Endodermal cell (in vitro differentiated cells): ENCODE results near the gene ESR1. TPM values are rescaled to one million over a fixed set of nuclear protein-coding genes. Genes with fewer than 3 reads are reported as not detected.

ENCODE experiments used
- DNase-seq: peaks from one replicate; pipeline ENCODE4 v3.0.0-alpha.2; 2017
- H3K27ac ChIP-seq: 2 replicates; pipeline ENCODE4 v1.5.1; 2013; ENCODE audit warnings: mild to moderate bottlenecking, low read depth, low read length, moderate library complexity
- H3K27me3 ChIP-seq: 2 replicates; pipeline ENCODE4 v1.6.1; 2013; ENCODE audit warnings: mild to moderate bottlenecking, low read length, moderate library complexity; ENCODE audit not compliant: insufficient read depth, control insufficient read depth, poor library complexity, severe bottlenecking
- H3K36me3 ChIP-seq: 2 replicates; pipeline ENCODE4 v1.7.0; 2013; ENCODE audit warnings: mild to moderate bottlenecking, low read length, moderate library complexity; ENCODE audit not compliant: control insufficient read depth, insufficient read depth
- H3K4me1 ChIP-seq: one replicate; pipeline ENCODE4 v1.7.0; 2013; ENCODE audit warnings: low read length; ENCODE audit not compliant: control insufficient read depth, insufficient read depth
- H3K4me3 ChIP-seq: 2 replicates; pipeline ENCODE4 v1.5.1; 2013; ENCODE audit warnings: mild to moderate bottlenecking, low read length, moderate library complexity
- H3K9ac ChIP-seq: 2 replicates; pipeline ENCODE4 v1.6.1; 2013; ENCODE audit warnings: mild to moderate bottlenecking, low read length, moderate library complexity; ENCODE audit not compliant: poor library complexity, severe bottlenecking; ENCODE audit errors: extremely low read depth
- H3K9me3 ChIP-seq: 2 replicates; pipeline ENCODE4 v1.6.1; 2013; ENCODE audit warnings: mild to moderate bottlenecking, low read length, moderate library complexity; ENCODE audit not compliant: control insufficient read depth
- H3K27ac Mint-ChIP-seq: 2 replicates; pipeline ENCODE4 v1.8.0; 2020; ENCODE audit warnings: mixed read lengths
- H3K27me3 Mint-ChIP-seq: 2 replicates; pipeline ENCODE4 v1.8.0; 2021; ENCODE audit warnings: mild to moderate bottlenecking, mixed read lengths; ENCODE audit not compliant: insufficient read depth
- H3K36me3 Mint-ChIP-seq: 2 replicates; pipeline ENCODE4 v1.8.0; 2020; ENCODE audit warnings: low read depth, mixed read lengths
- H3K4me1 Mint-ChIP-seq: 2 replicates; pipeline ENCODE4 v1.8.0; 2020; ENCODE audit warnings: mixed read lengths
- H3K4me3 Mint-ChIP-seq: 2 replicates; pipeline ENCODE4 v1.8.0; 2020; ENCODE audit warnings: mild to moderate bottlenecking, moderate library complexity, mixed read lengths
- H3K9me3 Mint-ChIP-seq: 2 replicates; pipeline ENCODE4 v1.8.0; 2020; ENCODE audit warnings: mild to moderate bottlenecking, mixed read lengths
- CTCF ChIP-seq: fragments of 200-600 bp; sonication (generic); conservative IDR thresholded peaks from 2 replicates; pipeline ENCODE4 v1.5.0; 2021; ENCODE audit warnings: antibody characterized with exemption, mild to moderate bottlenecking
- WGBS, 2 experiments: methylation state at CpG; one replicate each; pipeline versions ENCODE4 v1.1.5 to v1.1.7; 2013; ENCODE audit warnings: missing lambda C conversion rate in 2 of 2, mixed read lengths in 1 of 2; ENCODE audit not compliant: insufficient coverage in 1 of 2, insufficient read length in 1 of 2; 5-methylcytosine and 5-hydroxymethylcytosine counted together
- total RNA-seq, 2 donors: library from RNA; stranded (reverse); fragmentation: NEBNext Ultra II Directional in 1 of 2; extraction: Animal tissue kit (Norgen Biotek cat#: 25700) in 1 of 2; gene quantifications; 2 replicates in 1 of 2; 3 replicates in 1 of 2; pipeline ENCODE4 v1.2.1, GENCODE V29; 2021

Gene ESR1
- total RNA-seq, 2 donors from 2014 or later, result not detected

- WGBS, 2 experiments, result no CpG with 5 or more reads among the region's 2 CpGs
- no peak overlapping the region for H3K4me3 Mint-ChIP-seq
- no peak for TF ChIP-seq CTCF
- no peaks in the 10 kb centered on the region for H3K9me3 ChIP-seq
- H3K4me3 ChIP-seq, result no peak overlapping the region
- no peak overlapping the region for H3K27ac Mint-ChIP-seq
- no peaks in the 10 kb centered on the region for H3K4me1 Mint-ChIP-seq
- no peaks in the 10 kb centered on the region for H3K27me3 Mint-ChIP-seq
- H3K9me3 Mint-ChIP-seq, result no peaks in the 10 kb centered on the region
- H3K36me3 Mint-ChIP-seq, result no peaks in the 10 kb centered on the region
- no peaks in the 10 kb centered on the region for H3K4me1 ChIP-seq
- no peaks in the 10 kb centered on the region for H3K27me3 ChIP-seq
- no peak for DNase-seq
- no peak overlapping the region for H3K9ac ChIP-seq
- H3K27ac ChIP-seq, result no peak overlapping the region
- H3K36me3 ChIP-seq, result no peaks in the 10 kb centered on the region
These were observed 24.9 kb upstream of the ESR1 start for GRCh38 chr6:151782560-151782959.

- no peak overlapping the region for H3K4me3 Mint-ChIP-seq
- H3K36me3 Mint-ChIP-seq, result no peaks in the 10 kb centered on the region
- no peaks in the 10 kb centered on the region for H3K36me3 ChIP-seq
These were observed 23.8 kb upstream of the ESR1 start for GRCh38 chr6:151783692-151784091.

GRCh38 chr6:151784441-151785214, 22.9 kb upstream of the ESR1 start:
- no peak for TF ChIP-seq CTCF
- Histone ChIP-seq H3K9ac (no peak overlapping the region), H3K4me1 (no peaks in the 10 kb centered on the region), H3K36me3 (no peaks in the 10 kb centered on the region), H3K27me3 (no peaks in the 10 kb centered on the region), H3K27ac (no peak overlapping the region), H3K9me3 (no peaks in the 10 kb centered on the region), H3K4me3 (no peak overlapping the region)
- Mint-ChIP-seq H3K27me3 (no peaks in the 10 kb centered on the region), H3K27ac (no peak overlapping the region), H3K4me3 (no peak overlapping the region), H3K36me3 (no peaks in the 10 kb centered on the region), H3K4me1 (no peaks in the 10 kb centered on the region), H3K9me3 (no peaks in the 10 kb centered on the region)
- DNase-seq, result no peak

More at GRCh38 chr6:151783692-151784091, 23.8 kb upstream of the ESR1 start:
- H3K27ac Mint-ChIP-seq, result no peak overlapping the region
- H3K9me3 Mint-ChIP-seq, result no peaks in the 10 kb centered on the region
- 86 to 90% methylated on average over 2 of the region's 2 CpGs for WGBS, 2 experiments
- no peak overlapping the region for H3K9ac ChIP-seq
- no peaks in the 10 kb centered on the region for H3K9me3 ChIP-seq
- H3K27ac ChIP-seq, result no peak overlapping the region
- H3K27me3 Mint-ChIP-seq, result no peaks in the 10 kb centered on the region
- no peaks in the 10 kb centered on the region for H3K4me1 Mint-ChIP-seq
- no peak for DNase-seq
- no peaks in the 10 kb centered on the region for H3K4me1 ChIP-seq
- no peaks in the 10 kb centered on the region for H3K27me3 ChIP-seq
- TF ChIP-seq CTCF, result no peak
- H3K4me3 ChIP-seq, result no peak overlapping the region
